Fibroblast of the aortic adventitia (primary cell): ENCODE measurements around the gene PDCD2L. TPM values are rescaled to one million over a fixed set of nuclear protein-coding genes. Genes with fewer than 3 reads are reported as not detected.
"Not testable (repeated sequence)": the region's sequence is repeated elsewhere in the genome, so short reads cannot be mapped to it uniquely, and the experiment has no call there.

ENCODE experiments used
- DNase-seq: peaks from one replicate; pipeline ENCODE4 v3.0.0-alpha.2; 2010; ENCODE audit warnings: low read depth
- H3K4me3 ChIP-seq: 2 replicates; pipeline ENCODE4 v1.5.1; 2011; ENCODE audit warnings: low read depth, mild to moderate bottlenecking, control low read depth, low read length, moderate library complexity
- CTCF ChIP-seq: IDR thresholded peaks from 2 replicates; pipeline ENCODE4 v1.5.1; 2011; ENCODE audit warnings: mild to moderate bottlenecking, low read length, control low read depth, inconsistent platforms; ENCODE audit not compliant: insufficient read depth
- total RNA-seq: library from RNA; depleted of rRNA; stranded (reverse); fragments of >200 nt; gene quantifications from 2 replicates; pipeline ENCODE4 v1.2.3, GENCODE V29; 2012; ENCODE audit warnings: low replicate concordance

Gene PDCD2L
- total RNA-seq, 1 donor, result 8.0 TPM

GRCh38 chr19:34365463-34366401, 38.5 kb upstream of the PDCD2L start:
- peak; percentile 37 for DNase-seq
- TF ChIP-seq CTCF, result no peak

GRCh38 chr19:34366738-34367623, 37.2 kb upstream of the PDCD2L start:
- TF ChIP-seq CTCF, result no peak
- DNase-seq, result peak; percentile 90
- H3K4me3 ChIP-seq, result peak overlapping the region; percentile 79

More at GRCh38 chr19:34365463-34366401, 38.5 kb upstream of the PDCD2L start:
- H3K4me3 ChIP-seq, result peak overlapping the region; percentile 79

GRCh38 chr19:34367624-34367957, 36.6 kb upstream of the PDCD2L start:
- H3K4me3 ChIP-seq, result no peak overlapping the region
- TF ChIP-seq CTCF, result no peak
- DNase-seq, result no peak

GRCh38 chr19:34368338-34368737, 35.9 kb upstream of the PDCD2L start:
- no peak overlapping the region for H3K4me3 ChIP-seq
- TF ChIP-seq CTCF, result no peak
- no peak for DNase-seq

GRCh38 chr19:34369166-34369565, 35.0 kb upstream of the PDCD2L start:
- DNase-seq, H3K4me3 ChIP-seq: not testable (repeated sequence)

- no peak overlapping the region for H3K4me3 ChIP-seq
- no peak for TF ChIP-seq CTCF
- no peak for DNase-seq
Measured at GRCh38 chr19:34370117-34370516, 34.1 kb upstream of the PDCD2L start.

- no peak overlapping the region for H3K4me3 ChIP-seq
- DNase-seq, result no peak
- no peak for TF ChIP-seq CTCF
Measured at GRCh38 chr19:34370983-34371382, 33.2 kb upstream of the PDCD2L start.
